AG09319 (cell line): ENCODE data around the gene ACBD7.

Experiments used
- DNase-seq: peaks from one replicate; pipeline ENCODE4 v3.0.0-alpha.2; 2010; ENCODE audit warnings: low read depth; ENCODE audit errors: extremely low read depth
- CTCF ChIP-seq: IDR thresholded peaks from 2 replicates; pipeline ENCODE4 v1.5.1; 2011; ENCODE audit warnings: low read depth, mild to moderate bottlenecking, inconsistent platforms, low read length, moderate library complexity

ACBD7 gene

GRCh38 chr10:15046626-15047025 is 42.0 kb downstream of the ACBD7 start:
- TF ChIP-seq CTCF = no peak
- DNase-seq = no peak

GRCh38 chr10:15045380-15045779 is 43.2 kb downstream of the ACBD7 start:
- TF ChIP-seq CTCF = no peak
- no peak for DNase-seq

- DNase-seq = no peak
- no peak for TF ChIP-seq CTCF
Observed at GRCh38 chr10:15043674-15044073, 44.9 kb downstream of the ACBD7 start, which contains the start of gene OLAH. OLAH (plus strand) TSS chr10:15043943; CDS start chr10:15047289, 3,346 bp downstream.

- no peak for DNase-seq
- no peak for TF ChIP-seq CTCF
Observed at GRCh38 chr10:15038416-15038815, 50.2 kb downstream of the ACBD7 start.

- DNase-seq = no peak
- TF ChIP-seq CTCF = no peak
Observed at GRCh38 chr10:15037691-15038090, 50.9 kb downstream of the ACBD7 start.

- no peak for DNase-seq
- no peak for TF ChIP-seq CTCF
Observed at GRCh38 chr10:15035385-15036301, 52.9 kb downstream of the ACBD7 start.

GRCh38 chr10:15027741-15028140 is 60.8 kb downstream of the ACBD7 start:
- TF ChIP-seq CTCF = no peak
- DNase-seq = no peak
